ENCODE data around the gene MT1HL1. TPM values are rescaled to one million over a fixed set of nuclear protein-coding genes. Genes with fewer than 3 reads are reported as not detected.

Gene MT1HL1
- total RNA-seq, 1 experiment from 2014 or later: not detected

DNA sequence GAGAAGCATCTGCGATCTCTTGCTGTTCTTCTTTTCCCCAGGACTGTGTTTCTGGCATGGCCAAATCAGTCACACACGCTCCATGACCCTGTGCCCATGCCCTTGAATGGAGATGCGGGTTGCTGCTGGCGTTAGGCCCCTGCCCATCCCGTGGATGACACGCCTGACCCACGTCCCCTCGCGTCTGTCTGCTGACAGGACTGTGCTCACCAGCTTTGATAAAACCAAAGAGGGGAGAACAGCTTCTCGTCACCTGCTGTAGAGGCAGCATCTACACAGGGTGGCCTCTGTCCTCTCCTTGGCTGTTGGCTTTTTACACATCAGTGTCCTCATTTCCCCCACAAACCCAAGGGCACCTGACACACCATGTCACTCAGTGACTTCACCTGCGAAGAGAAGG lies 6.9 kb downstream of the MT1HL1 start:
- Histone ChIP-seq H3K36me3 (ENCODE audit: insufficient read depth, low read length, poor library complexity, severe bottlenecking) (no peaks in the 10 kb centered on the region), H3K27ac (ENCODE audit: low read depth, low read length, poor library complexity, severe bottlenecking) (no peak overlapping the region), H3K4me3 (ENCODE audit: low read depth, low read length, poor library complexity, severe bottlenecking) (no peak overlapping the region), H3K4me1 (ENCODE audit: insufficient read depth, low read length, poor library complexity, severe bottlenecking) (no peaks in the 10 kb centered on the region), H3K9me3 (ENCODE audit: low read depth, low read length, poor library complexity, severe bottlenecking) (no peaks in the 10 kb centered on the region), H3K27me3 (replicated peaks; ENCODE audit: insufficient read depth, low read depth, low read length, poor library complexity) (no peaks in the 10 kb centered on the region)
- TF ChIP-seq, protein P1, sequence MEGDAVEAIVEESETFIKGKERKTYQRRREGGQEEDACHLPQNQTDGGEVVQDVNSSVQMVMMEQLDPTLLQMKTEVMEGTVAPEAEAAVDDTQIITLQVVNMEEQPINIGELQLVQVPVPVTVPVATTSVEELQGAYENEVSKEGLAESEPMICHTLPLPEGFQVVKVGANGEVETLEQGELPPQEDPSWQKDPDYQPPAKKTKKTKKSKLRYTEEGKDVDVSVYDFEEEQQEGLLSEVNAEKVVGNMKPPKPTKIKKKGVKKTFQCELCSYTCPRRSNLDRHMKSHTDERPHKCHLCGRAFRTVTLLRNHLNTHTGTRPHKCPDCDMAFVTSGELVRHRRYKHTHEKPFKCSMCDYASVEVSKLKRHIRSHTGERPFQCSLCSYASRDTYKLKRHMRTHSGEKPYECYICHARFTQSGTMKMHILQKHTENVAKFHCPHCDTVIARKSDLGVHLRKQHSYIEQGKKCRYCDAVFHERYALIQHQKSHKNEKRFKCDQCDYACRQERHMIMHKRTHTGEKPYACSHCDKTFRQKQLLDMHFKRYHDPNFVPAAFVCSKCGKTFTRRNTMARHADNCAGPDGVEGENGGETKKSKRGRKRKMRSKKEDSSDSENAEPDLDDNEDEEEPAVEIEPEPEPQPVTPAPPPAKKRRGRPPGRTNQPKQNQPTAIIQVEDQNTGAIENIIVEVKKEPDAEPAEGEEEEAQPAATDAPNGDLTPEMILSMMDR (conservative IDR thresholded peaks at IDR 0.05; ENCODE audit: low read depth, low read length): no peak
- TF ChIP-seq EZH2 (IDR thresholded peaks at IDR 0.05; ENCODE audit: borderline replicate concordance, low read depth, low read length, poor library complexity, severe bottlenecking): no peak
- intact Hi-C loops (cut with micrococcal nuclease; ENCODE audit: unreplicated experiment): no loop called here
- CTCF ChIA-PET: no interaction called here
- DNase-seq (ENCODE audit: low spot score): no peak
- POLR2A ChIA-PET (ENCODE audit: low non-redundant PET): no interaction called here
- no TSS peak for BruUV-seq (replicated peaks)

DNA sequence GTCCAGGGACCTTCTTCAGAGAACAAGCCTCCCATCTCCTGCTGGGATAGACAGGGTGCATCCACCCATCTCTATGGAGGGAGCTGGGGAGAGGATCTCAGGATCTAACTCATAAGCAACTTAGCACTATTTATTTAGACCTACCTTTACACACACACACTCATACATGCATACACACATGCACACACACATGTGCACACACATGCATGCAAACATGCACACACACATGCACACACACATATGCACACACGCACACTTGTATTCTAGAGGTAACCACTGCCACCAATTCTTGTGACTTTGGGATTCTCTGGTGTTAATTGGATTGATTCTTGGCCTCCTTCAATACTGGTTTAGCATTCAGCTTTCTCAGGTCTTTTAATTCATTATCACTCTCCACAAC lies 9.8 kb downstream of the MT1HL1 start:
- no peak for TF ChIP-seq EZH2 (IDR thresholded peaks at IDR 0.05; ENCODE audit: borderline replicate concordance, low read depth, low read length, poor library complexity, severe bottlenecking)
- TF ChIP-seq, protein P1 (conservative IDR thresholded peaks at IDR 0.05; ENCODE audit: low read depth, low read length): no peak
- H3K9me3 ChIP-seq (ENCODE audit: low read depth, low read length, poor library complexity, severe bottlenecking): no peaks in the 10 kb centered on the region
- no peak overlapping the region for H3K27ac ChIP-seq (ENCODE audit: low read depth, low read length, poor library complexity, severe bottlenecking)
- BruUV-seq (replicated peaks): no TSS peak
- H3K27me3 ChIP-seq (replicated peaks; ENCODE audit: insufficient read depth, low read depth, low read length, poor library complexity): no peaks in the 10 kb centered on the region
- no peak overlapping the region for H3K4me3 ChIP-seq (ENCODE audit: low read depth, low read length, poor library complexity, severe bottlenecking)
- intact Hi-C loops (cut with micrococcal nuclease; ENCODE audit: unreplicated experiment): no loop called here
- no peaks in the 10 kb centered on the region for H3K4me1 ChIP-seq (ENCODE audit: insufficient read depth, low read length, poor library complexity, severe bottlenecking)
- no peaks in the 10 kb centered on the region for H3K36me3 ChIP-seq (ENCODE audit: insufficient read depth, low read length, poor library complexity, severe bottlenecking)
- CTCF ChIA-PET: no interaction called here
- POLR2A ChIA-PET (ENCODE audit: low non-redundant PET): no interaction called here
- DNase-seq (ENCODE audit: low spot score): no peak

DNA sequence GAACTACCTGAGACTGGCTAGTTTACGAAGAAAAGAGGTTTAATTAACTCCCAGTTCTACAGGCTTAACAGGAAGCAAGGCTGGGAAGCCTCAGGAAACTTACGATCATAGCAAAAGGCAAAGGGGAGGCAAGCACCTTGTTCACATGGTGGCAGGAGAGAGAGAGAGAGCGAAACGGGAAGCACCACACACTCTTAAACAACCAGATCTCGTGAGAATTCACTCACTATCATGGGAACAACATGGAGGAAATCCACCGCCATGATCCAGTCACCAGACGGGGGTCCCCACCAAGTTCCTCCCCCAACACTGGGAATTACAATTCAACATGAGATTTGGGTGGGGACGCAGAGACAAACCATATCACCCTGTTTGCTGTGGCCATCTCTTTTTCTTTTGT lies 11.8 kb downstream of the MT1HL1 start:
- DNase-seq (ENCODE audit: low spot score): no peak
- Histone ChIP-seq H3K36me3 (ENCODE audit: insufficient read depth, low read length, poor library complexity, severe bottlenecking) (no peaks in the 10 kb centered on the region), H3K27ac (ENCODE audit: low read depth, low read length, poor library complexity, severe bottlenecking) (no peak overlapping the region), H3K4me1 (ENCODE audit: insufficient read depth, low read length, poor library complexity, severe bottlenecking) (no peaks in the 10 kb centered on the region), H3K4me3 (ENCODE audit: low read depth, low read length, poor library complexity, severe bottlenecking) (no peak overlapping the region), H3K9me3 (ENCODE audit: low read depth, low read length, poor library complexity, severe bottlenecking) (no peaks in the 10 kb centered on the region), H3K27me3 (replicated peaks; ENCODE audit: insufficient read depth, low read depth, low read length, poor library complexity) (no peaks in the 10 kb centered on the region)
- TF ChIP-seq, protein P1 (conservative IDR thresholded peaks at IDR 0.05; ENCODE audit: low read depth, low read length): no peak
- TF ChIP-seq EZH2 (IDR thresholded peaks at IDR 0.05; ENCODE audit: borderline replicate concordance, low read depth, low read length, poor library complexity, severe bottlenecking): no peak
- BruUV-seq (replicated peaks): no TSS peak
- CTCF ChIA-PET: no interaction called here
- POLR2A ChIA-PET (ENCODE audit: low non-redundant PET): no interaction called here
- intact Hi-C loops (cut with micrococcal nuclease; ENCODE audit: unreplicated experiment): no loop called here
